ELR (cell line): ENCODE data around the gene FAM181A.
A peak's percentile ranks its signal among the peaks of the same experiment; 100 is the strongest.

Source experiments
- DNase-seq: peaks from one replicate; pipeline ENCODE4 v3.0.0-alpha.2; 2015; ENCODE audit warnings: low read depth

Gene FAM181A

GRCh38 chr14:93950948-93951634 is 23.9 kb downstream of the FAM181A start:
- no peak for DNase-seq

- DNase-seq: no peak
Measured at GRCh38 chr14:93951635-93952540, 24.7 kb downstream of the FAM181A start.

GRCh38 chr14:93952829-93953228 is 25.7 kb downstream of the FAM181A start:
- DNase-seq: no peak

- no peak for DNase-seq
Measured at GRCh38 chr14:93953263-93953662, 26.1 kb downstream of the FAM181A start.

DNA sequence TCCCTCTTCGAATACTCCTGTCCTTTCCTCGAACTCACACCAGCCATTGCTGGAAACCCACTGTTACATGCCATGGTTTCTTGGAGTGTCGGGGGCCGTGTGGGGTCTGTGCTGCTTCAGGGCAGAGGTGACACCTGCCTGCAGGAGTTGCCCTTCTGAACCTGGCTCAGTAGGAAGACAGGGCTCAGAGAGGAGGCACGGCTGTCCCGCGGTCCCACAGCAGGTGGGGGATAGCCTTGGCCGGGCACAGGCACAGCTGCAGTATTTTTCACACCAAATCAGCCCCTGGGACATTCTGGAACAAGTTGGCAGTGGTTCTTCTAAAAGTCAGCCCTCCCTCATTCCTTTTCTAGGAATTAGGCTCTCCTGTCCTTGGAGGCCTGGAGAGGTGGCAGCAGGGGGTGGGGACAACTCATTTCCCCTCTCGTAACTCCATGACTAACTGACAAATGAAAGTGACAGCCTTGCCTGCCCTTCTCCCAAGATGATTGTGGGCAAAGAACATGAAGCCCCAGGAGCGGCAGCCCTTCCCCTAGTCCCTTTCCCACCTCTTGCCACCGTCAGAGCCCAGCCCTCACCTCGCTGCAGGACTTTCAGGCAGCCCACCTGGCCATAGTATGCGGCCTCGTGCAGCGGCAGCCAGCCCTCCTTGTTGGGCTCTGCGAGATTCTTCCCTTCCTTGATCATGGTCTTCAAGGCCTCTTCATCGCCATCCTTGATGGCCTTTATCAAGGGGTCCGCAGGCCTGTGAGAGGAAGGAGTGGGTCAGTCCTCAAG is 26.8 kb downstream of the FAM181A start:
- no peak for DNase-seq

DNA sequence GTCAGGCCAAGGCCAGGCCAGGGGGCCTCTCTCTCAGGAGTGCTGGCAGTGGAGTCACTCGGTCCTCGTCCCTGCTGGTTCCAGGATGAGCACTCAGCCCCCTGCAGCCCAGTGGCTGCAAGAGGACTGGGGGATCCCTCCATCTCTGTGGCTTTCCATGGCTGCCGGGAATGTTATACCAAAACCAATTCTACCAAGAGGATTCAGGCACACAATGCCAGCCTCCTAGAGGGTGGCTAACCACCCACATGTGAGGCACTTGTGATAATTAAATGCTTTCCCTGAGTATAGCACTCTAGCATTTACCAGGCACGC is 27.3 kb downstream of the FAM181A start:
- no peak for DNase-seq

GRCh38 chr14:93954900-93955849 is 28.0 kb downstream of the FAM181A start:
- DNase-seq: no peak

- DNase-seq: no peak
Measured at GRCh38 chr14:93955850-93956481, 28.8 kb downstream of the FAM181A start.

- DNase-seq: no peak
Measured at GRCh38 chr14:93956514-93957332, 29.6 kb downstream of the FAM181A start.

GRCh38 chr14:93957333-93957710 is 30.2 kb downstream of the FAM181A start:
- DNase-seq: no peak

DNA sequence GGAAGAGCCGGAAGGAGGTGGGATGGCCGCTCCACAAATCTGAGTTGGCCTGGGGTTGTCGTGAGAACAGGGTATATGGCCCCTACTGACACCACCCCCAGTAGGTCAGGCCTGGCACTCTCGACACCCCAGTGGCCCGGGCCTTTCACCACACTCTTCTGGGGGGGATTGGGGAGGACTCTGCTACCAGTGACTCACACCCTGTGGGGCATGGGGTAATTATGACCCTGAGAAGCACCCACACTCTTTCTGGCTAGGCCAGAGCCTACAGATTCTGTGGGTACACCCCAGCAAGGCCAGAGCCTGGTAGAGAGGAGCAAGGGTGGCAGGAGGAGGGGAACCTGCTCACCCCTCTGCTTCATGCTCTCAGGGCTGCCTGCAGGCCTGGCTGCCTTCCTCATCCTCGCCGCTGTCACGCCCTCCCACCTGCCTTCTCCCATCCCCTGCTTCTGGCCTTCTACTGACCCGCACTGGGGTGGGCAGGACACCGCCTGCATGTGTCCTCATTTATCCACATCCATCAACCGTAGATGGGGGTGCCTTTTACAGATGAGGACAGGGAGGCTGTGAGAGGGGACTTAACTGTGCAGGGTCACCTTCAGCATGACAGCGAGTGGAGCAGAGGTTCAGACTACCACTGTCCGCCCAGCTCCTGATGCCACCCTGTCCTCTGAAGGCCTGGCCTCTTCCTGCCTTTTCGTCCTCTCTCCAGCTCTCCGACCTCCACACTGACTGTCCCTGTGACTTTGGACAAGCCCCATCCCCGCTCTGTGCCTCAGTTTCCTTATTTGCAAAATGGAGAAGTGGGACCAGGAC is 30.8 kb downstream of the FAM181A start:
- no peak for DNase-seq

DNA sequence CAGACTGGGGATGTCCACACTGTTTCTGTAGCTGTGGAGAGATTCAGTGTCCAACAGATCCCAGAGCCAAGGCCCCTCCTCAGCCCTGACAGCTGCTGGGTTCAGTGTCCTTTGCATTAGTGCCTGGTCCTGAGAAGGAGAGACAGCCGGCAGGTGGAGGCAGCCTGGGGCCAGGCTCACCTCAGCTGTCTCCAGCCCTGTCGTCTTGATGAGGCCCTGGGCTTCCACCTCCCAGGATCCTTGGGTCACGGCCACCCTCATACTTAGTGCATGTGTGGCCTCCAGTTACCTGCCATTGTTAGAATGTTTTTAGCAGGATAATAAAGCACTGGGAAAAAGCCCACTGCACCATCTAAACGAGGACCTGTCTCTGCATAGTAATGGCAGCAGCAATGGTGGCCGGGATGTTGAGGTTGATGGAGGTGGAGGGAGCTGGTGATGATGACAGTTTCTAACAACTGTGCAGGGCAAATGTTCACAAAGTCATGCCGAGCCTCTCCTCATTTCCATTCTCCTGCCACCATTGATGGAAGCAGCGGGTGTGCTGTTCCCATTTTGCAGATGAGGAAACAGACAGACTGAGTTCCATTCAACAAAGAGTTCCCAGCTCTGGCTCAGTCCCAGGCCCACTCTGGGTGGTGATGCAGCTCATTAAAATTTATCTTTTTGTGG is 31.6 kb downstream of the FAM181A start:
- DNase-seq: no peak

- peak; percentile 100 for DNase-seq
Measured at GRCh38 chr14:93959239-93960107, 32.3 kb downstream of the FAM181A start.

GRCh38 chr14:93960108-93960475 is 32.9 kb downstream of the FAM181A start:
- no peak for DNase-seq

DNA sequence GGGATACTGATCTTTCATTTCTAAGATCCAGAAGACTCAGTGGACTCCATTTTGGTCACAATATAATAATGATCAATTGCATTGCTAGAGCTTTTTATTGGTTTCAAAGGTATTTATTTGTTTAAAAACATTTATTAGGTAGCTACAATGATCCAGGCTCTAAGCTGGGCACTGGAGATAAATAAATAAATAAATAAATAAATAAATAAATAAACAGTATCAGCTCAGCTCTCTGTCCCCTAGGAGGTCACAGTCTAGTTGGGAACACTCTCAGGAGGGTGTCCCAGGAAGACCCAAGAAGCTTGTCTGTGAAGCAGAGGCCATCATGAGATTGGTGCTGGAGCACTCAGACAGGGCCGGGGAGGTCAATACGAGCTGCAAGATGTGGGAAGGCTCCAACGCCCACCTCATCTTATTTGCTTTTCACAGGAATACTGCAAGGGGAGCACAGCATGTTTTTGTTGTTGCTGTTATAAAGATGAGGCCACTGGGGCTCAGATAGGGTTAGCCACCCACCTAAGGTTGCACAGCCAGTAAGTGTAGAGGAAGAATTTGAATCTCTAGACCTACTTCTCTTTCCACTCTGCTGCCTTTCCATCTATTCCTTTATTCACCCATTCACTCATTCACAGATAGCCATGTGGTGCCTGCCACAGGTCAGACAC is 33.8 kb downstream of the FAM181A start:
- no peak for DNase-seq

GRCh38 chr14:93961620-93962019 is 34.5 kb downstream of the FAM181A start:
- no peak for DNase-seq
